DOHH2 (cell line): ENCODE data around the gene ACTR2.

Experiments
- H3F3A ChIP-seq: fragments of 200-600 bp; sonication (generic), shearing (Covaris generic); 2 replicates; pipeline ENCODE4 v1.6.0; 2016; ENCODE audit warnings: antibody characterized with exemption, mild to moderate bottlenecking; ENCODE audit not compliant: control insufficient read depth, insufficient read depth
- H3K27ac ChIP-seq: fragments of 200-600 bp; sonication (generic); 2 replicates; pipeline ENCODE4 v1.5.1; 2014; ENCODE audit warnings: low read depth, mild to moderate bottlenecking, low read length, moderate library complexity
- H3K27me3 ChIP-seq: fragments of 200-600 bp; sonication (generic); 2 replicates; pipeline ENCODE4 v1.6.1; 2014; ENCODE audit warnings: mild to moderate bottlenecking, low read length, mixed read lengths; ENCODE audit not compliant: control insufficient read depth
- H3K36me3 ChIP-seq: fragments of 200-600 bp; sonication (generic); 2 replicates; pipeline ENCODE4 v1.6.1; 2014; ENCODE audit warnings: mild to moderate bottlenecking, low read length, moderate library complexity, mixed read lengths; ENCODE audit not compliant: control insufficient read depth
- H3K4me1 ChIP-seq: fragments of 200-600 bp; sonication (generic); 2 replicates; pipeline ENCODE4 v1.6.1; 2014; ENCODE audit warnings: mild to moderate bottlenecking, low read length, mixed read lengths; ENCODE audit not compliant: control insufficient read depth
- H3K4me2 ChIP-seq: fragments of 200-600 bp; sonication (generic); 2 replicates; pipeline ENCODE4 v1.6.0; 2014; ENCODE audit warnings: mild to moderate bottlenecking, low read length, moderate library complexity
- H3K4me3 ChIP-seq: fragments of 200-600 bp; sonication (generic); 2 replicates; pipeline ENCODE4 v1.5.1; 2014; ENCODE audit warnings: mild to moderate bottlenecking, low read length, mixed read lengths
- H3K79me2 ChIP-seq: fragments of 200-600 bp; sonication (generic); 2 replicates; pipeline ENCODE4 v1.6.1; 2014; ENCODE audit warnings: mild to moderate bottlenecking, low read length, mixed read lengths; ENCODE audit not compliant: control insufficient read depth
- H3K9me2 ChIP-seq: fragments of 200-600 bp; sonication (generic); replicated peaks from 2 replicates; pipeline ENCODE4 v1.6.1; 2014; ENCODE audit warnings: mild to moderate bottlenecking, low read length, mixed read lengths; ENCODE audit not compliant: control insufficient read depth
- H3K9me3 ChIP-seq: fragments of 200-600 bp; sonication (generic); 2 replicates; pipeline ENCODE4 v1.6.1; 2014; ENCODE audit warnings: antibody characterized with exemption, low read length, mixed read lengths; ENCODE audit not compliant: control insufficient read depth, insufficient read depth
- H4K20me1 ChIP-seq: fragments of 200-600 bp; sonication (generic); 2 replicates; pipeline ENCODE4 v1.6.0; 2014; ENCODE audit warnings: low read depth, mild to moderate bottlenecking, antibody characterized with exemption, low read length, moderate library complexity; ENCODE audit not compliant: control insufficient read depth, insufficient read depth
- CTCF ChIP-seq: fragments of 200-600 bp; sonication (generic); IDR thresholded peaks from one replicate; pipeline ENCODE4 v1.5.1; 2014; ENCODE audit warnings: antibody characterized with exemption, mild to moderate bottlenecking, low read depth, low read length; ENCODE audit not compliant: poor library complexity, severe bottlenecking
- EZH2phosphoT487 ChIP-seq: fragments of 200-600 bp; sonication (generic); IDR thresholded peaks from 2 replicates; pipeline ENCODE4 v1.6.1; 2017; ENCODE audit warnings: borderline replicate concordance, mild to moderate bottlenecking, antibody characterized with exemption, low read length, moderate library complexity, mixed read lengths

The ACTR2 gene

DNA sequence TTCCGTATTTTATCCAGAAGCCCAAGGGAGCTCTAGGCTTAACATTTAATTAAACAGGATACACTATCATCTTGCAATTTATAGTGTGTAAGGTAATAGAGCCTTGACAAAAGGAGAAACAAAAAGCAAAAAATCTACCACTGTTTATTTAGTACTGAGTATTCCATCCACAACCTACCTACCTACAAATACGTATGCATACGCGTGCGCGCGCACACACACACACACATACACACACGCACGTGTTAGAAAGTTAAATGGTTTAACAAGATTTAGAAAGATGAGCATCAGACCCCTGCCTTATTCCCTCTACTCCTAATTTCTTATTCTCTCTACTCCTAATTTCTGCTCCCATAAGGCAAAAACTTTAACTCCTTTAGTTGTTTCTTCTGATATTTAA is 14.6 kb upstream of the ACTR2 start:
- peaks cover 22% of the 10 kb centered on the region for H3F3A ChIP-seq
- no peak overlapping the region for H3K4me3 ChIP-seq
- peaks cover 3% of the 10 kb centered on the region; the same call in 1 of the 2 replicates for H3K79me2 ChIP-seq
- H3K27ac ChIP-seq: no peak overlapping the region
- H3K4me2 ChIP-seq: no peak overlapping the region
- H3K27me3 ChIP-seq: no peaks in the 10 kb centered on the region
- peaks cover 43% of the 10 kb centered on the region for H3K4me1 ChIP-seq
- no peaks in the 10 kb centered on the region for H3K9me2 ChIP-seq
- no peaks in the 10 kb centered on the region for H4K20me1 ChIP-seq
- no peaks in the 10 kb centered on the region for H3K36me3 ChIP-seq
- H3K9me3 ChIP-seq: no peaks in the 10 kb centered on the region
- no peak for TF ChIP-seq CTCF
- no peak for TF ChIP-seq EZH2phosphoT487

DNA sequence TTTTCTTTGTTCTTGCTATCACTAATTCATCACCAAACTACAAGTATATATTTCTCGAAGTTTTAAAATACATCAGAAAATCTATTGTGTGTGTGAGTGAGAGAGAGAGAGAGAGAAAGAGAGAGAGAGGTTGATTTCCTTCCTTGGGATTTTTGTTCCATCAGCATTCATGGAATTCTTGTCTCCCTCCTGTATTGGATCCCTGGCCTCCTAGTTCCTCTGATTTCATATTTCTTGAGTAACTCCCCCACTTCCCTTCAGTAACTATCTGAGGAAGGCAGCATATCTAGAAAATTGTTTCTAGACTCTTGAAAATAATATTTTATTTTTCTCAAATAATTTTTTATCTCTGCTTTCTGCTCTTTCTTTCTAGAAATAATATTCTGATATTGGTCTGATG is 13.3 kb upstream of the ACTR2 start:
- Histone ChIP-seq H3K9me2 (no peaks in the 10 kb centered on the region), H3K36me3 (no peaks in the 10 kb centered on the region), H3K9me3 (no peaks in the 10 kb centered on the region), H3K79me2 (peaks cover 3% of the 10 kb centered on the region; the same call in 1 of the 2 replicates), H3K4me3 (no peak overlapping the region), H3K27me3 (no peaks in the 10 kb centered on the region), H3F3A (peaks cover 16% of the 10 kb centered on the region), H3K4me2 (no peak overlapping the region), H4K20me1 (no peaks in the 10 kb centered on the region), H3K27ac (no peak overlapping the region), H3K4me1 (peaks cover 31% of the 10 kb centered on the region)
- TF ChIP-seq EZH2phosphoT487 (no peak), CTCF (no peak)

DNA sequence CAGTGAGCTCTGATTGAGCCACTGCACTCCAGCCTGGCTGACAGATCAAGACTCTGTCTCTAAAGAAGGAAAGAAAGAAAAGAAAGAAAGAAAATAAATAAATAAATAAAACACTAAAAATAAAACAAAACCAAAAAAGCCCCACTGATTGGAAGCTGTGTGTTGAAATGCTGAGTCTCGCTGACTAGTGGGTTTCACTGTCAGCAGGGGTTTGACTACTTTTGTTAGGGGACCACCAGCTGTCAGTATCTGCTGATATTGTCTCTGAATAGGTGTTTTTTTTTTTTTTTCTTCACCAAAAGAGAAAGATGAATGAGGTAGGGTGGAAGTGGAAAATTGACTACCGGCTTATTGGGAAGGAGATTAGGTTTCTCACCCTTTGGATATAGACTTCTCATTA is 12.8 kb upstream of the ACTR2 start:
- Histone ChIP-seq H3F3A (peaks cover 11% of the 10 kb centered on the region), H3K4me1 (peaks cover 26% of the 10 kb centered on the region), H4K20me1 (no peaks in the 10 kb centered on the region), H3K9me3 (no peaks in the 10 kb centered on the region), H3K27ac (no peak overlapping the region), H3K4me2 (no peak overlapping the region), H3K9me2 (no peaks in the 10 kb centered on the region), H3K4me3 (no peak overlapping the region), H3K79me2 (peaks cover 3% of the 10 kb centered on the region; the same call in 1 of the 2 replicates), H3K27me3 (no peaks in the 10 kb centered on the region), H3K36me3 (no peaks in the 10 kb centered on the region)
- TF ChIP-seq CTCF: no peak
- no peak for TF ChIP-seq EZH2phosphoT487
